Stimulated activated CD4-positive, alpha-beta T cell treated with anti-CD3 and anti-CD28 coated beads, Interleukin-4, amount 100 ng/mL, for 1 hour (primary cell): ENCODE results near the gene ZNF512B.
A peak's percentile ranks its signal among the peaks of the same experiment; 100 is the strongest.
"Not testable (repeated sequence)": the region's sequence is repeated elsewhere in the genome, so short reads cannot be mapped to it uniquely, and the experiment has no call there.

ENCODE experiments used
- DNase-seq: peaks from one replicate; pipeline ENCODE4 v3.0.0-alpha.2; 2020

ZNF512B gene

DNA sequence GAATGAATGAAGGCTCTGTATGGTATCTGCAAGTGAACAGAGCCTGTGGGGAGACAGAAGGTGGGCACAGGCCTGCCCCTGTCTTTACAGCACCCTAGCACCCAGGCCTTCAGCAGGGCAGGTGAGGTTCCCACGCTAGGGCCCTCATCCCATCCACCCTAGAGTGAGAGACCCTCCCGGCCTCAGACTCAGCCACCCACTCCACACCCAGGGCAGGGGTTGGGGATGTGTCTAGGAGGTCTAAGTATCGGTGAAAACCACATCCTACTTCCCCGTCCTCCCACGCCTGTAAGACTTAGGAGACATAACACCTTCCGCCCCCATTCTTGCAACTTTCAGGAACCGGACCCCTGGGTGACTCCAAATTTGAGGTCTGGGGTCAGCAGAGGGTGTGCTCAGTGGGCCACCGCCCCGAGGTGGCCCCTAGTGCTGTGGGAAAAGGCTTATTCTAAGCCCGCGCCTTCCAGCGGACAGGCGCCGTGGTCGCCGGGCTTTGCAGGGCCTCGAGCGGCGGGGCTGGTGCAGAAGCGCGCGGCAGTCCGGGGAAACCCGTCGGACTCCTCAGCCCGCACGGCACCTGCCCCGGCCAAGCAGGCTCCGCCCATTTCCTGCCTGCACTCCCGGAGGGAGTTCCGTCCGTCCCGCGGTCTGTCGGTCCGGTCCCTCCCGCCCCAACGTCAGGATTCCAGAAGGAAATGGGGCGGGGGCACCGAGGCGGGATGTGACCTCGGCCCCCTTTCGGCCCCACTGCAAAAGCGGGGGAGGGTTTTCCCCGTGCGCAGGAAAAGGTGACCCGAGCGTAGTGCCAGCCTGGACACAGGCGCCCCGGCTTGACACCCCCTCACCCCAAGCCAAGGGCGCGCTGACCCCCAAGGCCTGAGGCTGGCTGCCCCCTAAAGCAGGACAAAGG, 8.8 kb upstream of the ZNF512B start:
- DNase-seq, result peak; percentile 61

DNA sequence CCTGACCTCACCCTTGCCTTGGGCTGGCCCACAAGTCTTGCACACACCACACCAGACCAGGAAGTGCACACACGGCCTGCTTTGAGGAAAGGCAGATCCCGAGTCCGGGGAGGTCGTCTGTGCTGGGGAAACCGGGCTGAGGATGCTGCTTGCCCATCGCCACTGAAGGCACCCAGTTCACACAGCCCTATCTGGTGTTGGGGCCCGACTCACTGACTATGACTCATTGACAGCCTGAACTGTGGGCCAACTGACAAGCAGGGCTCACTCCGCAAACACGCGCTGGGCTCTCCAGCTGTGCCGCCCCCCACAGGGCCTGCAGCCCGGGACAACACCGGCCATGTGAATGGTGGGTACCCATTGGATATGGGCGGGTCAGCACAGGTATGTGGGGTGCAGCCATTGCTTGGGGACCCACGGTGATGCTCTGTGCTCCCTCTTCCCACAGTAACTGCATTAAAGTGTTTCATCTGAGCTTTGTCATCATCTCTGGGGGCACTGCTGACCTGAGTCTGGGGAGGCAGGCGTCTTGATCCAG, 8.1 kb upstream of the ZNF512B start:
- peak; percentile 57 for DNase-seq

- DNase-seq, result no peak
Measured at GRCh38 chr20:63976980-63977738, 7.4 kb upstream of the ZNF512B start.

DNA sequence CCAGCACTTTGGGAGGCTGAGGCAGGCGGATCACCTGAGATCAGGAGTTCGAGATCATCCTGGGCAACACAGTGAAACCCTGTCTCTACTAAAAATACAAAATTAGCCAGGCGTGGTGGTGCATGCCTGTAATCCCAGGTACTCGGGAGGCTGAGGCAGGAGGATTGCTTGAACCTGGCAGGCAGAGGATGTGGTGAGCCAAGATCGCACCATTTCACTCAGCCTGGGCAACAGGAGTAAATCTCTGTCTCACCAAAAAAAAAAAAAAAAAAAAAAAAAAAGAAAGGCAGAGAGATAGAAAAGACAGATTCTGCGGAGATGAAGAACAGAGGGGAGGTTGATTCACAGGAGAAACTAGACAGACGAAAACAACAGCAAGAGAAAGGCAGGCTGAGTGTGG, 6.8 kb upstream of the ZNF512B start:
- not testable (repeated sequence) for DNase-seq

GRCh38 chr20:63974402-63975200, 4.9 kb upstream of the ZNF512B start:
- no peak for DNase-seq

GRCh38 chr20:63973636-63974401, 4.1 kb upstream of the ZNF512B start:
- peak; percentile 84 for DNase-seq

GRCh38 chr20:63973160-63973479, 3.4 kb upstream of the ZNF512B start:
- DNase-seq, result no peak

DNA sequence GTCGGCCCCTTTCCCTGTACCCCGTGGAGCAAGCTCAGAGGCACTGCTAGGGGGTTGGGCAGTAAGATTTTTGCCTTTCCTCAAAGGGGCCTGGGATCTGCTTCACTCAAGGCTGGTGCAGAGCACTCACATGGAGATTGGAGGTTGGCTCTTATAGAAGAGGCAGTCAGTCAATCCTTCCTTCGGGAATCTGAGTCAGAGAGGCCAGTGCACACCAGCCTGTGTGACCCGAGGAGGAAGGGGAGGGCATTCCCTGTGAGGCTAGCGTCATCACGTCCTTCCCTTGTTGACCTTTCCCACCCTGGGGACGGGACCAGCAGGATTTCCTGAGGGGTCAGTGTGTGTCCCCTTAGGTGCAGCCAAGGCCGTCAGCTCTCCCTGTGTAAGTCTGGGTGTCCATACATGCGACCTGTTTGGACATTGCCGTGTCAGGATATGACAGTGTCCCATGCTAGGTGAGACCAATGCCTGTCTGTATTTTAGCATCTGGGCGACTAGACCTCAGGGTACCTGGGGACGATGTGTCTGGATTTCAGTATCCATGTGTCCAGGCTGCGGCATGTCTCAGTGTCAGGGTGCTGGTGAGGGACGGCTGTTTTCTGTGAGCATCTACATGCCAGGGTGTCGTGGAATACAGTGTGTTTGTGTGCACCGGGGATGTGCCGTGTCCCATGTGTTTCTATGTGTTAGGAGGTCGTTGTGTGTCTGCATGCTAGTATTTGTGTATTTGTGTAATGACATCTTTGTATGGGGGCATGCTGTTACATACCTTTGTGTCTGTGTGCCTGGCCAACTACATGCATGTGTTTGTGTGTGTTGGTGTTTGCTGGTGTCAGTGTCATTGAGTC, 2.8 kb upstream of the ZNF512B start:
- no peak for DNase-seq

- DNase-seq, result not testable (repeated sequence)
Measured at GRCh38 chr20:63971960-63972311, 2.2 kb upstream of the ZNF512B start.

DNA sequence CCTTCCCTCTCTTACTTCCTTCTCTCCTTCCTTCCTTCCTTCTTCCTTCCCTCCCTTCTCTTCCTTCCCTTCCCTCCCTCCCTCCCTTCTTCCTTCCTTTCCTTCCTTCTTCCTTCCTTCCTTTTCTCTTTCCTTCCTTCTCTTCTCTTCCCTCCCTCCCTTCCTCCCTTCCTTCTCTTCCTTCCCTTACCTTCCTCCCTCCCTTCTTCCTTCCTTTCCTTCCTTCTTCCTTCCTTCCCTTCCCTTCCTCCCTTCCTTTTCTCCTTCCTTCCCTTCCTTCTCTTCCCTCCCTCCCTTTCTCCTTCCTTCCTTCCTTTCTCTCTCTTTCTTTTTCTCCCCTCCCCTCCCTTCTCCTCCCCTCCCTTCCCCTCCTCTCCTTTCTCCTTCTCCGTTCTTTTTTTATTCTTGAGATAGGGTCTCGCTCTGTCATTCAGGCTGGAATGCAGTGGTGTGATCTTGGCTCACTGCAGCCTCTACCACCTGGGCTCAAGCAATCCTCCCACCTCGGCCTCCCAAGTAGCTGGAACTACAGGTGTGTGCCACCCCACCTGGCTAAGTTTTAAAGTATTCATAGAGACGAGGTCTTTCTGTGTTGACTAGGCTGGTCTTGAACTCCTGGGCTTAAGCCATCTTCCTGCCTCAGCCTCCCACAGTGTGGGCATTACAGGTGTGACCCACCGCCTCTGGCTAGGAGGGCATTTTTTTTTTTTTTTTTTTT, 1.1 kb upstream of the ZNF512B start:
- no peak for DNase-seq

GRCh38 chr20:63968928-63969760, 586 bp downstream of the ZNF512B start:
- peak; percentile 53 for DNase-seq

DNA sequence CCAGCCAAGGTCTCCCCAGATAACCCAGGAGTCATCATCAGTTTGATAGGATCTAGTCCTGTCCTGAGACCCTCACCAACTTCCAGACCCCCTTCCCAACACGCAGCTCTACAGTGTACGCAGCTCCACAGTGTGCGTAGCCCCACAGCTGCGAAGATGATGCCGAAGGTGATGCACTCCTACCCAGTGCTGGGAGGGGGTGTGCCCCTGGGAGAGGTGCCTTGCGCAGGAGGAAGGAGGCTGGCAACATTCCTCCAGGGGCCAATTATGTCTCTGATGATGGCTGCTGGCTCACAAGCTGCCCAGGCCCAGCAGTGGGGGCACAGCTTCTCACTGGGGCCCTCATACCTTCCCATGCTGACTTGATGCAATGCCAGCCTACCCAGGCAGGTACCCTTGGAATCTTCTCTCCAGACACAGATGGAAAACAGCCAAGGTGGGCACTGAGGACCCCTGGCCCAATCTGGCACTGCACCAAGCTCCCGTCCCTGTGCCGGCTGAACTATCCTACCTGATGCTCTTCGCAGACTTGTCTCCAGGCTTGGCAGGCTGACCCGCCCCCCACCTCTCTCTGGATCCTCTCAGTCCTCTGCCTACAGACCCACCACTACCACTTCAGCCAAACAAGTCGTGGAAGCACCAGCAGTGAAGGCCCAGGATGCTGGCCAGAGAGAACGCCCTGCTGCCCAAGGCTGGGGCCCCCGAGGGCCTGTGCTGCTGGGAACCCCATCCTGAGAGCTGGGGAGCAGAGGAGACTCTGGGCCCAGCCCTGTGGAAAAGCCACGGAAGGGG, 1.4 kb downstream of the ZNF512B start:
- DNase-seq, result no peak

DNA sequence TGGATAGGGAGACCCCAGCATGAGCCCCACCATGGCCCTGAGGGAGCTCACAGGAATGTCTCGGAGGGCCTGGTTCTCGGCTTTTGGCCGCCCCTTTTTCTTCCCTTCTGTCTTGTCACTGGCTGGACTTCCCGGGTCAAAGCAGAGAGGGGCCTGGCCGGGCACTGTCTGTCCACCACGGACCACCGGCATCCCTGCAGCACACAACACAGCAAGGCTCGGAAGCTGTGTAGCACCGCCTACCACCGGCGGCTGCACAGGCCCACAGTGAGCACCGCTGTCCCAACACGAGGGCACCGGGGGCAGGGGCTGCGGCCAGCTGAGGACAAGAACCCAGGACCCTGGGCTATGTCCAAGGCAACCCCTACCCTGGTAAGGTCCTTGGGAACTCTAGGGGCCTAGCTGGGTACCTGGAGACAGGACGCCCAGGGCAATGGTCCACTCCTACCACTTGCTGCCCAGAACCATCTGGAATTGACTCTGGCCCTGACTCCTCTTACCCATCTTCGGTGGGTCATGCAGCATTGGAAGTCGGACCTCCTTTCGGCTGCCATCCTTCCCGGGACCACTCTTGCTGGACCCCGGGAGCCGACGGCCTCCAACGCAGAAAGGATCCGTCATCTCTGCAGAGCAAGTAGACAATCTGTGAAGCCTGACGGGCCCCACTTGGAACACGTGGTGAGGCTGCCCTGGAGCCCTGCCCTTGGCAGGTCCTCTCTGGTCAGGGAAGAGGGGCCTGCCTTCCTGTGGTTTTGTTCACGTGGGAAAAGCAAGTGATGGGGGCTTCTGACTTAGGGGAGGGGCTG, 2.2 kb downstream of the ZNF512B start:
- peak; percentile 1 for DNase-seq

GRCh38 chr20:63966944-63967322, 2.8 kb downstream of the ZNF512B start:
- peak; percentile 1 for DNase-seq

- peak; percentile 1 for DNase-seq
Measured at GRCh38 chr20:63966172-63966943, 3.4 kb downstream of the ZNF512B start.

- peak; percentile 1 for DNase-seq
Measured at GRCh38 chr20:63964412-63964811, 5.3 kb downstream of the ZNF512B start.

GRCh38 chr20:63963784-63964301, 5.9 kb downstream of the ZNF512B start:
- DNase-seq, result no peak
